Trophoblast cell (in vitro differentiated cells and primary cell): Measurements from ENCODE around the gene PRDX3.

Experiments used
- DNase-seq, 2 donors: peaks; one replicate each; pipeline ENCODE4 v3.0.0-alpha.2; 2016
- H2AFZ ChIP-seq: 2 replicates; pipeline ENCODE4 v1.6.1; 2013; ENCODE audit warnings: low read length, moderate library complexity, mild to moderate bottlenecking; ENCODE audit not compliant: insufficient read depth, poor library complexity
- H2AK5ac ChIP-seq: 2 replicates; pipeline ENCODE4 v1.6.1; 2013; ENCODE audit warnings: mild to moderate bottlenecking, low read length
- H2BK120ac ChIP-seq: 2 replicates; pipeline ENCODE4 v1.6.1; 2013; ENCODE audit warnings: low read length, mild to moderate bottlenecking, moderate library complexity; ENCODE audit not compliant: insufficient read depth, poor library complexity
- H2BK12ac ChIP-seq: 2 replicates; pipeline ENCODE4 v1.6.1; 2013; ENCODE audit warnings: mild to moderate bottlenecking, low read length, moderate library complexity
- H2BK5ac ChIP-seq: 2 replicates; pipeline ENCODE4 v1.6.1; 2013; ENCODE audit warnings: low read length, low read depth, moderate library complexity, mild to moderate bottlenecking; ENCODE audit not compliant: poor library complexity
- H3K14ac ChIP-seq: 2 replicates; pipeline ENCODE4 v1.6.1; 2013; ENCODE audit warnings: mild to moderate bottlenecking, low read length
- H3K18ac ChIP-seq: 2 replicates; pipeline ENCODE4 v1.6.1; 2013; ENCODE audit warnings: mild to moderate bottlenecking, low read length
- H3K23ac ChIP-seq: 2 replicates; pipeline ENCODE4 v1.6.1; 2013; ENCODE audit warnings: low read length
- H3K27ac ChIP-seq: 2 replicates; pipeline ENCODE4 v1.5.1; 2013; ENCODE audit warnings: low read depth, mild to moderate bottlenecking, inconsistent platforms, low read length, moderate library complexity
- H3K27me3 ChIP-seq: 2 replicates; pipeline ENCODE4 v1.6.1; 2013; ENCODE audit warnings: inconsistent platforms, mild to moderate bottlenecking, low read length, moderate library complexity; ENCODE audit not compliant: insufficient read depth
- H3K36me3 ChIP-seq, 2 experiments: 1 replicate in 1 of 2; 2 replicates in 1 of 2; pipeline ENCODE4 v1.6.1; 2013; ENCODE audit warnings: low read length in 2 of 2, mild to moderate bottlenecking in 2 of 2, moderate library complexity in 1 of 2; ENCODE audit not compliant: insufficient read depth in 2 of 2, control insufficient read depth in 1 of 2
- H3K4ac ChIP-seq: 2 replicates; pipeline ENCODE4 v1.6.1; 2013; ENCODE audit warnings: low read depth, mild to moderate bottlenecking, low read length, moderate library complexity
- H3K4me1 ChIP-seq, 2 experiments: 1 replicate in 1 of 2; 2 replicates in 1 of 2; pipeline ENCODE4 v1.6.1; 2013; ENCODE audit warnings: low read length in 2 of 2, mild to moderate bottlenecking in 2 of 2, moderate library complexity in 1 of 2; ENCODE audit not compliant: insufficient read depth in 2 of 2, control insufficient read depth in 1 of 2
- H3K4me2 ChIP-seq: 2 replicates; pipeline ENCODE4 v1.6.1; 2013; ENCODE audit warnings: inconsistent platforms, mild to moderate bottlenecking, low read length, moderate library complexity
- H3K4me3 ChIP-seq: 2 replicates; pipeline ENCODE4 v1.5.1; 2013; ENCODE audit warnings: mild to moderate bottlenecking, low read depth, low read length, inconsistent platforms
- H3K79me1 ChIP-seq: one replicate; pipeline ENCODE4 v1.6.1; 2013; ENCODE audit warnings: low read length
- H3K79me2 ChIP-seq: 2 replicates; pipeline ENCODE4 v1.6.1; 2013; ENCODE audit warnings: low read length, mild to moderate bottlenecking; ENCODE audit not compliant: control insufficient read depth, insufficient read depth, poor library complexity
- H3K9ac ChIP-seq: 2 replicates; pipeline ENCODE4 v1.6.1; 2013; ENCODE audit warnings: mild to moderate bottlenecking, low read length
- H3K9me3 ChIP-seq: 2 replicates; pipeline ENCODE4 v1.6.1; 2013; ENCODE audit warnings: low read depth, mild to moderate bottlenecking, control low read depth, inconsistent platforms, low read length; ENCODE audit not compliant: insufficient read depth
- H4K12ac ChIP-seq: 2 replicates; pipeline ENCODE4 v1.6.1; 2013; ENCODE audit warnings: low read depth, mild to moderate bottlenecking, low read length, moderate library complexity
- H4K8ac ChIP-seq: 2 replicates; pipeline ENCODE4 v1.6.1; 2013; ENCODE audit warnings: low read depth, mild to moderate bottlenecking, low read length, moderate library complexity
- H4K91ac ChIP-seq: one replicate; pipeline ENCODE4 v1.6.1; 2013; ENCODE audit warnings: low read depth, mild to moderate bottlenecking, low read length, moderate library complexity
- WGBS: extraction: QIAGEN DNeasy Blood & Tissue Kit; methylation state at CpG from one replicate; pipeline ENCODE4 v1.1.7; 2013; ENCODE audit warnings: missing lambda C conversion rate; ENCODE audit not compliant: insufficient read length, insufficient coverage; ENCODE audit errors: extremely low coverage; 5-methylcytosine and 5-hydroxymethylcytosine counted together

Gene PRDX3

GRCh38 chr10:119206603-119207365, 28.2 kb upstream of the PRDX3 start:
- Histone ChIP-seq H4K91ac (peak overlapping the region; percentile 96), H2BK120ac (peak overlapping the region; percentile 87), H3K4me3 (peak overlapping the region; percentile 77), H3K9ac (peak overlapping the region; percentile 54), H3K4ac (no peak overlapping the region), H2BK5ac (peak overlapping the region; percentile 89), H3K79me1 (peaks cover 5% of the 10 kb centered on the region), H2AFZ (peak overlapping the region; percentile 98), H3K36me3 (no peaks in the 10 kb centered on the region), H3K9me3 (no peaks in the 10 kb centered on the region), H2BK12ac (peak overlapping the region; percentile 17), H3K79me2 (peaks cover 3% of the 10 kb centered on the region), H3K4me1 (peaks cover 7 to 11% of the 10 kb centered on the region in 2 experiments), H3K18ac (peak overlapping the region; percentile 85), H3K14ac (peak overlapping the region; percentile 89), H4K8ac (peak overlapping the region; percentile 92), H4K12ac (peak overlapping the region; percentile 82), H3K27me3 (no peaks in the 10 kb centered on the region), H3K23ac (no peak overlapping the region), H3K27ac (peak overlapping the region; percentile 71), H3K4me2 (peak overlapping the region; percentile 87), H2AK5ac (no peak overlapping the region)
- DNase-seq: peak; percentile 69 to 88
- WGBS: no CpG with 5 or more reads among the region's 97 CpGs

- Histone ChIP-seq H3K36me3 (no peaks in the 10 kb centered on the region), H3K4ac (no peak overlapping the region), H3K9me3 (no peaks in the 10 kb centered on the region), H3K9ac (no peak overlapping the region), H3K4me3 (no peak overlapping the region), H3K23ac (no peak overlapping the region), H3K4me1 (peaks cover 4 to 7% of the 10 kb centered on the region in 2 experiments), H2BK120ac (no peak overlapping the region), H3K4me2 (peak overlapping the region; percentile 87), H3K27ac (no peak overlapping the region), H4K8ac (peak overlapping the region; percentile 64), H4K12ac (no peak overlapping the region), H2AFZ (peak overlapping the region; percentile 35), H3K14ac (no peak overlapping the region), H2AK5ac (no peak overlapping the region), H3K79me1 (peaks cover 5% of the 10 kb centered on the region), H3K18ac (no peak overlapping the region), H4K91ac (no peak overlapping the region), H2BK12ac (no peak overlapping the region), H3K79me2 (peaks cover 3% of the 10 kb centered on the region), H2BK5ac (no peak overlapping the region), H3K27me3 (no peaks in the 10 kb centered on the region)
- no peak for DNase-seq
- no CpG with 5 or more reads among the region's 17 CpGs for WGBS
Measured at GRCh38 chr10:119205894-119206602, 27.4 kb upstream of the PRDX3 start.

GRCh38 chr10:119203006-119203405, 24.4 kb upstream of the PRDX3 start:
- no CpG with 5 or more reads among the region's 4 CpGs for WGBS
- peaks cover 3% of the 10 kb centered on the region for H3K79me2 ChIP-seq
- no peak overlapping the region for H3K14ac ChIP-seq

GRCh38 chr10:119201233-119201632, 22.6 kb upstream of the PRDX3 start:
- H3K36me3 ChIP-seq: no peaks in the 10 kb centered on the region
- no peak overlapping the region for H2BK12ac ChIP-seq
- H2AK5ac ChIP-seq: no peak overlapping the region
- no peaks in the 10 kb centered on the region for H3K79me1 ChIP-seq
- H3K23ac ChIP-seq: no peak overlapping the region
- no peak overlapping the region for H4K91ac ChIP-seq
- no peak overlapping the region for H3K4ac ChIP-seq
- H2AFZ ChIP-seq: no peak overlapping the region
- H3K4me2 ChIP-seq: no peak overlapping the region
- H3K79me2 ChIP-seq: no peaks in the 10 kb centered on the region
- H3K4me1 ChIP-seq: peaks cover 0 to under 1% of the 10 kb centered on the region in 2 experiments
- no peak for DNase-seq
- no peak overlapping the region for H4K12ac ChIP-seq
- H3K18ac ChIP-seq: no peak overlapping the region
- H3K14ac ChIP-seq: no peak overlapping the region
- H3K9ac ChIP-seq: no peak overlapping the region
- H3K27ac ChIP-seq: no peak overlapping the region
- H2BK5ac ChIP-seq: no peak overlapping the region
- H3K27me3 ChIP-seq: no peaks in the 10 kb centered on the region
- no peak overlapping the region for H4K8ac ChIP-seq
- H2BK120ac ChIP-seq: no peak overlapping the region
- no CpG with 5 or more reads among the region's 1 CpG for WGBS
- H3K4me3 ChIP-seq: no peak overlapping the region
- H3K9me3 ChIP-seq: no peaks in the 10 kb centered on the region

More at GRCh38 chr10:119203006-119203405, 24.4 kb upstream of the PRDX3 start:
- Histone ChIP-seq H4K8ac (no peak overlapping the region), H4K12ac (no peak overlapping the region), H3K18ac (no peak overlapping the region), H3K23ac (no peak overlapping the region), H2BK120ac (no peak overlapping the region), H2BK12ac (no peak overlapping the region), H3K36me3 (no peaks in the 10 kb centered on the region), H3K27ac (no peak overlapping the region), H3K9me3 (no peaks in the 10 kb centered on the region), H3K4me3 (no peak overlapping the region), H2BK5ac (no peak overlapping the region), H3K9ac (no peak overlapping the region), H2AFZ (no peak overlapping the region), H2AK5ac (no peak overlapping the region), H3K4me1 (peaks cover 2 to 5% of the 10 kb centered on the region in 2 experiments), H3K4ac (no peak overlapping the region), H4K91ac (no peak overlapping the region), H3K27me3 (no peaks in the 10 kb centered on the region), H3K79me1 (peaks cover 5% of the 10 kb centered on the region), H3K4me2 (no peak overlapping the region)
- peak in 1 of 2 donors; percentile 58 for DNase-seq
